ENCODE measurements around the gene MED17. TPM values are rescaled to one million over a fixed set of nuclear protein-coding genes. Genes with fewer than 3 reads are reported as not detected.

MED17 gene
- total and polyA plus RNA-seq, 2 experiments from 2014 or later, result 28.7 to 39.2 TPM

GRCh38 chr11:93738647-93739081 is 45.4 kb upstream of the MED17 start:
- Histone ChIP-seq H3K4me1 (ENCODE audit: low read depth) (peaks cover 16% of the 10 kb centered on the region), H3K36me3 (peaks cover 48% of the 10 kb centered on the region), H3K9me3 (ENCODE audit: low read depth) (no peaks in the 10 kb centered on the region), H3K27me3 (no peaks in the 10 kb centered on the region), H3K27ac (no peak overlapping the region), H3K4me3 (no peak overlapping the region)
- TF ChIP-seq CTCF (IDR thresholded peaks at IDR 0.05; ENCODE audit: low read depth, low read length), result no peak
- peak in 1 of 2 donors; percentile 37 for DNase-seq (ENCODE audit: low read depth in 1 of 2, low spot score in 1 of 2)

GRCh38 chr11:93740031-93740729 is 43.9 kb upstream of the MED17 start:
- Histone ChIP-seq H3K4me1 (ENCODE audit: low read depth) (peaks cover 17% of the 10 kb centered on the region), H3K9me3 (ENCODE audit: low read depth) (no peaks in the 10 kb centered on the region), H3K36me3 (peaks cover 33% of the 10 kb centered on the region), H3K27ac (peak overlapping the region; percentile 86), H3K4me3 (peak overlapping the region; percentile 45), H3K27me3 (no peaks in the 10 kb centered on the region)
- DNase-seq (ENCODE audit: low read depth in 1 of 2, low spot score in 1 of 2), result peak; percentile 20 to 46
- no peak for TF ChIP-seq CTCF (IDR thresholded peaks at IDR 0.05; ENCODE audit: low read depth, low read length)

DNA sequence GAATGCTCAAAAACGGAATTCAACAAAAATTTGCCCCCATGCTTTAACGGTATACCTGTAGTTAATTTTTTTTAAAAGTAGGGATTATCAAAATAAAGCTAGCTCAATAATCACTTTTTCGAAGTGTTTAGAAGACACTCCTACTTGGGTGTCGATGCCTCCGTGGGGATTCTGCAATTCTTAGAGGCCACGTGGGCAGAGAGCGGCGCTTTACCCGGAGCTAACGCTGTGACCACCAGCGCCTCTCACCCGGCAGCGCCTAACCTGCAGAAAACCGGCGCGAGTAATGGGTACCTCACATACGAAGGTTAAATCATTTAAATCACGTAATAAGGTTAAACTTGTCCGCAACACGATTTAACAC is 43.4 kb upstream of the MED17 start:
- H3K36me3 ChIP-seq, result peaks cover 28% of the 10 kb centered on the region
- peak; percentile 67 to 79 for DNase-seq (ENCODE audit: low read depth in 1 of 2, low spot score in 1 of 2)
- H3K4me3 ChIP-seq, result peak overlapping the region; percentile 45
- no peak for TF ChIP-seq CTCF (IDR thresholded peaks at IDR 0.05; ENCODE audit: low read depth, low read length)
- H3K9me3 ChIP-seq (ENCODE audit: low read depth), result no peaks in the 10 kb centered on the region
- H3K27me3 ChIP-seq, result no peaks in the 10 kb centered on the region
- H3K27ac ChIP-seq, result peak overlapping the region; percentile 86
- peaks cover 20% of the 10 kb centered on the region for H3K4me1 ChIP-seq (ENCODE audit: low read depth)

DNA sequence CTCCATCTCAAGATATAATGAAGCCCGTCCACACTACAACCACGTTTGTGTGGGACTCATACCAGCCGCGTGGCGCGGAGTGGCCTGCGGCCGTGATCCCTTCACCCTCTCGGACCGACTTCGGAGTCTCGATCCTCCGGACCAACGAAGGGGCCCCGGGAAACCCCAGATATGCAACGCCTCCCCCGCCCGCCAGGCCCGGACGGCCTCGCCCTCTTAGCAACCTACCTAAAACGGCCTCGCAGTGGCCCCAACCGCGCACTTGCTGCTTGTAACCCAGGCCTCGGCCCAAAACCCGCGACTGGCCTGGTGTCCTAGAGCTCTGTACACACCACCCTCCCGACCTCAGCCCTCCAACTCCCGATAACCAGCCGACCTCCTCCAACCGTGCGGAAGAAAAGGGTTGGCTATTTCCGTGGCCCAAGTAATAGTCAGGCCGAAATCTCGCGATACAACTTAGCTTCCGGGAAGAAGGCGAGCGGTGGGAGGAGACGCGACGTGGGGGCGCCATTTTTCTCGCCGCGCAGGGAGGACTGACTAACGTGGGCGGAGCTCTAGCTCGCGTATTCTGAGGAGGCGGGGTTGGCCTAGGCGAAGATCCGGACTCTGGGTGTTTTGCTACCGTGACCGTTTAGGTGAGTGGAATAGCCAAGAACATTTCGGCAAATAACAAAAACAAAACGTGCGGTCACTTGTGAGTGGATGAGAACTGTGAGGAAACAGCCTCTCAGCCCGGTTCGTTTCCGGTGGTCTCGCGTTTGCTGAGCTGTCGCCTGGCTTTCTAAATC is 42.8 kb upstream of the MED17 start, which contains the start of the genes C11orf54 and TAF1D:
C11orf54 (plus strand) TSS at position 579 of the 788 bp plus-strand sequence. CDS start 5,722 bp downstream, outside the sequence.
TAF1D (minus strand) TSS at position 402 of the 788 bp plus-strand sequence. CDS start 2,191 bp downstream, outside the sequence.
- TF ChIP-seq CTCF (IDR thresholded peaks at IDR 0.05; ENCODE audit: low read depth, low read length), result no peak

GRCh38 chr11:93741882-93742226 is 42.2 kb upstream of the MED17 start:
- peak overlapping the region; percentile 45 for H3K4me3 ChIP-seq
- TF ChIP-seq CTCF (IDR thresholded peaks at IDR 0.05; ENCODE audit: low read depth, low read length), result no peak
- H3K9me3 ChIP-seq (ENCODE audit: low read depth), result no peaks in the 10 kb centered on the region
- DNase-seq (ENCODE audit: low read depth in 1 of 2, low spot score in 1 of 2), result peak in 1 of 2 donors; percentile 59
- no peaks in the 10 kb centered on the region for H3K27me3 ChIP-seq
- H3K4me1 ChIP-seq (ENCODE audit: low read depth), result peaks cover 26% of the 10 kb centered on the region
- H3K27ac ChIP-seq, result peak overlapping the region; percentile 86
- H3K36me3 ChIP-seq, result peaks cover 17% of the 10 kb centered on the region

More for the DNA sequence above, 42.8 kb upstream of the MED17 start, which contains the start of the genes C11orf54 and TAF1D:
- Histone ChIP-seq H3K27me3 (no peaks in the 10 kb centered on the region), H3K9me3 (ENCODE audit: low read depth) (no peaks in the 10 kb centered on the region), H3K36me3 (peaks cover 23% of the 10 kb centered on the region), H3K4me3 (peak within 1 kb of the TSS; percentile 45), H3K27ac (peak within 1 kb of the TSS; percentile 86), H3K4me1 (ENCODE audit: low read depth) (peaks cover 24% of the 10 kb centered on the region)
- peak; percentile 98 to 99 for DNase-seq (ENCODE audit: low read depth in 1 of 2, low spot score in 1 of 2)
